ENCODE data around the gene ZBTB21.
A peak's percentile ranks its signal among the peaks of the same experiment; 100 is the strongest.

Gene ZBTB21

DNA sequence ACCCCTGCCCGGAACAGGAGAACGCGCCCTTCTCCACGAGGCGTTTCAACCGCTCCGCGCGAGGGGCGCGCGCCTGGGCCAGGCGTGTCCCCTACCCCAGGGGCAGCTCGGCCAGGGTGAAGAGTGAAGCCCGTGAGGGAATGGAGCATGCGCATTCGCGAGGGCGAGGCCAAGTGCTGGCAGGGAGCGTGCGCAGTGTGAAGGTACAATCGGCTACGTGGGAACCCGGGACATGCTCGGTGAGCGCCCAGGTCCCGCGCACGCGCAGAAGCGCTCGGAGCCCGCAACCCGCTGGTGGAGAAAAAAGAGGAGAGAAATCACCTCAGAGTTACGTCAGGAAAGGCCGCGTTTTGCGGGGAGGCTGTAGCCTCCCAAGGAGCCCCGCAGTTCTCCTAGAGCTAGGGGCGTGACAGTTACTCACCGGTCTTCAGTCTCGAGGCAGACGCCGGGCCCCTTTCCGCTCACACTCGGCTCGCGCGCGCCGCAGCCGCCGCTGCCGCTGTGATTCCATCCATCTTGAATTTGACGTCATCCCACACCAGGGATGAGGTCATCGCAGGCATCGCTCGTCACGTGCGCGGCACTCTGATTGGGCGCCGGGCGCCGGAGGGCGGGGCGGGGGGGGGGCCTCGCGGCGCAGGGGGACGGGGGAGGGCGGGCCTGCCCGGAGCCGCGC is at the start of gene ZBTB21:
Gene ZBTB21, minus strand, starts transcription at position 530 of the 676 bp plus-strand sequence. CDS start 16,265 bp downstream, outside the sequence.
- Histone ChIP-seq H3K4me3 (peak within 1 kb of the TSS; percentile 88 to 89), H3K27ac (peak within 1 kb of the TSS; percentile 91 to 99), H3K27me3 (no peaks in the 10 kb centered on the region), H3K4me1 (peaks cover 0 to 13% (median 6%) of the 10 kb centered on the region in 4 donors), H3K36me3 (no peaks in the 10 kb centered on the region), H3K9me3 (no peaks in the 10 kb centered on the region)
- intact Hi-C loops (cut with DNase I; ENCODE audit: low total_unique reads), result loop anchor here (1.0 to 10.0 kb wide), 6 partner anchors 48 to 395 kb away; partner anchors contain the start of gene PRDM15
- TF ChIP-seq, protein P1, sequence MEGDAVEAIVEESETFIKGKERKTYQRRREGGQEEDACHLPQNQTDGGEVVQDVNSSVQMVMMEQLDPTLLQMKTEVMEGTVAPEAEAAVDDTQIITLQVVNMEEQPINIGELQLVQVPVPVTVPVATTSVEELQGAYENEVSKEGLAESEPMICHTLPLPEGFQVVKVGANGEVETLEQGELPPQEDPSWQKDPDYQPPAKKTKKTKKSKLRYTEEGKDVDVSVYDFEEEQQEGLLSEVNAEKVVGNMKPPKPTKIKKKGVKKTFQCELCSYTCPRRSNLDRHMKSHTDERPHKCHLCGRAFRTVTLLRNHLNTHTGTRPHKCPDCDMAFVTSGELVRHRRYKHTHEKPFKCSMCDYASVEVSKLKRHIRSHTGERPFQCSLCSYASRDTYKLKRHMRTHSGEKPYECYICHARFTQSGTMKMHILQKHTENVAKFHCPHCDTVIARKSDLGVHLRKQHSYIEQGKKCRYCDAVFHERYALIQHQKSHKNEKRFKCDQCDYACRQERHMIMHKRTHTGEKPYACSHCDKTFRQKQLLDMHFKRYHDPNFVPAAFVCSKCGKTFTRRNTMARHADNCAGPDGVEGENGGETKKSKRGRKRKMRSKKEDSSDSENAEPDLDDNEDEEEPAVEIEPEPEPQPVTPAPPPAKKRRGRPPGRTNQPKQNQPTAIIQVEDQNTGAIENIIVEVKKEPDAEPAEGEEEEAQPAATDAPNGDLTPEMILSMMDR (IDR thresholded peaks at IDR 0.05), result no peak
- DNase-seq, result peak; percentile 98 to 99

GRCh38 chr21:42059721-42060120 is 49.6 kb upstream of the ZBTB21 start:
- Histone ChIP-seq H3K4me3 (no peak overlapping the region), H3K9me3 (no peaks in the 10 kb centered on the region), H3K27ac (peak overlapping the region in 1 of 2 donors; percentile 58), H3K27me3 (no peaks in the 10 kb centered on the region), H3K4me1 (peaks cover 0 to 40% (median 29%) of the 10 kb centered on the region in 4 donors), H3K36me3 (no peaks in the 10 kb centered on the region)
- no peak for DNase-seq
- intact Hi-C loops (cut with DNase I; ENCODE audit: low total_unique reads), result no loop called here
- TF ChIP-seq, protein P1 (IDR thresholded peaks at IDR 0.05), result no peak

DNA sequence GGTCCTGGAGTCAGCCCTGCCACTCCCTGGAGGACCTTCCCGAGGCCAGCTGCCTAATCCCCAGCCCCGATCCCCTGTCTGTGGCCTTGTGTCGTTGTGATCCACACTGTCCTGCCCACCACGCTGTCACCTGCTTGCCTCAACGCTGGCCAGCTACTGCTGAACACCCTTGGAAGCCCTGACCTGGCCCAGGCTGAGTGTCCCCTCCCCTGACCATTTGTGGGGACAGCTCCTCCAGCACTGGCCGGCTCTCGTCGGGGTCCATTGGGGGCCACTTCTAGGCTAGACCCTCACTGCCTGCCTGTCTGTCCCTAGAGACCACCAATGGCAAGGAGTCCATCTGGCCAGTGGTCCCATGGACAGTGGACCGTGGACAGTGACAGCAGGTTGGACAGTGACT is 49.0 kb upstream of the ZBTB21 start:
- H3K27me3 ChIP-seq, result no peaks in the 10 kb centered on the region
- no peaks in the 10 kb centered on the region for H3K9me3 ChIP-seq
- TF ChIP-seq, protein P1 (IDR thresholded peaks at IDR 0.05), result no peak
- DNase-seq, result no peak
- no peak overlapping the region for H3K4me3 ChIP-seq
- peaks cover 0 to 40% (median 29%) of the 10 kb centered on the region in 4 donors for H3K4me1 ChIP-seq
- H3K36me3 ChIP-seq, result no peaks in the 10 kb centered on the region
- H3K27ac ChIP-seq, result peak overlapping the region; percentile 54 to 58
- intact Hi-C loops (cut with DNase I; ENCODE audit: low total_unique reads), result no loop called here

DNA sequence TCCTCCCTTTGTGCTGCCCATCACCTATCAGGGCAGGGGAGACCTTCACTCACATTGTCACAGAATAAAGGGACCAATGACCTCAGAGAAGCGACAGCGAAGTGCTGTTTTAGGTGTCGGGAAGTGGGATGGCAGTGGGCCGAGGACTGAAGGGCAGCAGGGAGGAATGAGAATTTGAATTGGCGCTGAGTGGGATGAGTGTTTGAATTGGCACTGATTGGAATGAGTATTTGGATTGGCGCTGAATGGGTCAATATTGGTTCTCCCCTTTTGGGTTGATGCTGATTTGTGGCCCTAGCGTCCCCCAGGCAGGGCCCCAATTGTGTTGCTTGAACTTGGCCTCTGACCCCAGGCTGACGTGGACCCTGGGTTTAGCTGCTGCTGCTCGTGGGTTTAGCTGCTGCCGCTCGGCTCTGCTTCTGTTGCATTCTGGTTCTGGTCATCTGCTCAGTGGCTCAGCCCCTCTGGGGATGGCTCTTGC is 48.5 kb upstream of the ZBTB21 start:
- intact Hi-C loops (cut with DNase I; ENCODE audit: low total_unique reads), result no loop called here
- Histone ChIP-seq H3K9me3 (no peaks in the 10 kb centered on the region), H3K4me1 (peaks cover 0 to 40% (median 29%) of the 10 kb centered on the region in 4 donors), H3K4me3 (no peak overlapping the region), H3K36me3 (no peaks in the 10 kb centered on the region), H3K27ac (peak overlapping the region; percentile 54 to 58), H3K27me3 (no peaks in the 10 kb centered on the region)
- no peak for DNase-seq
- TF ChIP-seq, protein P1 (IDR thresholded peaks at IDR 0.05), result no peak

DNA sequence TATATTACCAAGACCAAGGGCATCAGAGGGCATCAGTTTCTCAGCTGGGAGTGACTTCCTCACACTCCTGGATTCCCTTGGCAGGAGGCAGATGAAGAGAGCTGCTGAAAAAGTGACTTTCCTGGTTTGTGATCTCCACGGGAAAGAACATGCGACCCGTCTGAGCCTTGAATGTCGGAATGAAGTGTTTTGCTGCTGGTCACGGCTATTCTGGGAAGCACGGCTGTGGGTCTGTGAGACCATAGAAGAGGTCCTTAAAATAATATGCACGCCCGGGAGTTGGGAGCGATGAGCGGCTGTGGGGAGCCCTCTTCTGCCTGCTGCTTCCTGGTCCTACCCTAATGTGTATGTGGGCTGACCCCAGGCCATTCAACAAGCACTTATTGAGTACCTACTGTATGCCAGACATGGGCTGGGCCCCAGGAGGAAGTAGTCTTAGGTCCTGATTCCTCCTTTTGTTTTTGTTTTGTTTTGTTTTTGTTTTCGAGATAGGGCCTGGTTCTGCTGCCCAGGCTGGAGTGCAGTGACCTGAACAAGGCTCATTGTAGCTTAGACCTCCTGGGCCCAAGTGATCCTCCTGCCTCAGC is 47.8 kb upstream of the ZBTB21 start:
- Histone ChIP-seq H3K27ac (peak overlapping the region; percentile 54 to 58), H3K36me3 (no peaks in the 10 kb centered on the region), H3K9me3 (no peaks in the 10 kb centered on the region), H3K4me3 (no peak overlapping the region), H3K27me3 (no peaks in the 10 kb centered on the region), H3K4me1 (peaks cover 0 to 36% (median 29%) of the 10 kb centered on the region in 4 donors)
- DNase-seq, result no peak
- intact Hi-C loops (cut with DNase I; ENCODE audit: low total_unique reads), result no loop called here
- TF ChIP-seq, protein P1 (IDR thresholded peaks at IDR 0.05), result no peak
